Motor neuron (in vitro differentiated cells): ENCODE data around the gene MAD1L1. TPM values are rescaled to one million over a fixed set of nuclear protein-coding genes. Genes with fewer than 3 reads are reported as not detected.

ENCODE experiments used
- ATAC-seq, 8 experiments: fragments of 200-7000 bp; cut with Tn5 transposase; replicated peaks in 6 of 8; 2 replicates each; pipeline ENCODE4 v1.8.0; 2021; ENCODE audit warnings: mild to moderate bottlenecking in 8 of 8, moderate library complexity in 8 of 8
- H3K27ac ChIP-seq, 2 donors: fragments of 250-450 bp; sonication (Bioruptor Pico); 2 replicates each; pipeline ENCODE4 v1.9.0; 2021; ENCODE audit warnings: antibody characterized with exemption in 2 of 2, mild to moderate bottlenecking in 2 of 2, moderate library complexity in 1 of 2
- H3K4me1 ChIP-seq, 2 donors: fragments of 250-450 bp; sonication (Bioruptor Pico); replicated peaks in 1 of 2; 2 replicates each; pipeline ENCODE4 v1.6.1; 2021; ENCODE audit warnings: antibody characterized with exemption in 2 of 2, mild to moderate bottlenecking in 2 of 2, moderate library complexity in 1 of 2
- H3K4me3 ChIP-seq, 5 donors: fragments of 250-450 bp; sonication (Bioruptor Pico); 2 replicates each; pipeline ENCODE4 v1.9.0; 2021; ENCODE audit warnings: antibody characterized with exemption in 5 of 5, mild to moderate bottlenecking in 5 of 5, moderate library complexity in 4 of 5
- WGBS, 10 experiments: fragments of 450-650 bp; shearing (Covaris generic); methylation state at CpG; one replicate each; pipeline ENCODE4 v1.0.0; 2022; 5-methylcytosine and 5-hydroxymethylcytosine counted together
- in situ Hi-C, 9 experiments: fragments of 400-800 bp; cut with MboI; loops; one replicate each; pipeline ENCODE4 v1.15.0; 2021; ENCODE audit warnings: low sequenced_read_pairs in 9 of 9, low pct_unique_long_range_greater_than_20kb in 2 of 9; ENCODE audit not compliant: unreplicated experiment in 9 of 9
- total RNA-seq, 8 experiments: library from RNA; unstranded; fragments of 300-600 nt; gene quantifications; 2 replicates each; pipeline versions ENCODE4 v1.2.3 to v1.2.4, GENCODE V29; 2022

MAD1L1 gene
- total RNA-seq, 8 experiments from 2014 or later, result 24.0 to 68.8 (median 32.4) TPM

DNA sequence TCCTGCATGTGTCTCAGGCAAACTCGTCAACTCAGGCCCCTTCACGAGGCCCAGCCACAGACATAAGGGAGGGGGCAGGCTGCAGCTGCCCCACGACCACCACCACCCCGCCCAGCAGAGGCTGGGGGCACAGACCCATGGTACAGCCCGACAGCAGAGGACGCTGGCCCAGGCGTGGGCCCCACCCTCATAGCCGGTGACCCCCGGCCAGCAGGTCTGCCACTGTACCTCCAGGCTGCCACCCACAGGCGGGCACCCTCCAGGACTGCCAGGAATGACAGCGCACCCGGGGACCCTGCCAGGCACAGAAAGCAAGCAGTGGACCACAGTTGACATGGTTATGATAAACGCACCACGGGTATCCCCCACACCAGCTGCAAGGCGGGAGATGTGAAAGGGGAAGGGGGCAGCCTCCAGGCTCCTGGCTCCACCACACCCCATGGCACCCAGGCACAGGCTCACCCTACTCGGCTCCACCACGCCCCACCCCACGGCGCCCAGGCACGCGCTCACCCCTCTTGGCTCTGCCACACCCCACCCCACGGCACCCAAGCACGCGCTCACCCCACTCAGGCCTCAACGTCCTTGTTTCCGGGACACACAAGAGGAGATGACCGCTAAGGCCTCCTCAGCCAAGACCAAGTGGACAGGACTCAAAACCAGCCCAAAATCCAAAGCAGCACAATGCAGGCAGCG, 135.9 kb downstream of the MAD1L1 start:
- H3K27ac ChIP-seq, result no peak overlapping the region
- in situ Hi-C loops, result no loop called here
- H3K4me3 ChIP-seq, result no peak overlapping the region
- no peak for ATAC-seq
- 81 to 100% (median 83%) methylated on average over 1 to 3 of the region's 28 CpGs; no CpG with 5 or more reads in 7 of the 10 experiments for WGBS, 10 experiments
- H3K4me1 ChIP-seq, result peaks cover 40 to 49% of the 10 kb centered on the region in 2 donors

DNA sequence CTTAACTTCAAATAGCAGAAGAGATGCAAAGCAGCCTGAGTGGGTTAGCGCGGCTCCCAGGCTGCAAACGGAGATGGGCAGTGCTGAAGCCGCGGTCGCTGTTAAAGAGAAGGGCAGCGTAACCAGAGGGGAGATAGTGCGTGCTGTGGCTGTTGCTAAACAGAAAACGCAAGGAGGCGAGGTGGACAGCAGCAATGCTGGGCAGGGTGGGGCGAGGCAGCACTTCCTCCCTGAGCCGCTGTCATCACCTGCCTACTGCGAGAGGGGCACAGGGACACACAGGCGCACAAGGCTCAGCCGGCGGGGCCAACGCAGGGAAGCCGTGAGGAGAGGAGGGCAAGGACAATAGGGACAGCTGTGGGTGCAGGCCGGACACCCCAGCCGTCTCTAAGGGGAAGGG, 137.3 kb downstream of the MAD1L1 start:
- in situ Hi-C loops, result no loop called here
- Histone ChIP-seq H3K27ac (no peak overlapping the region), H3K4me1 (peaks cover 34 to 44% of the 10 kb centered on the region in 2 donors), H3K4me3 (no peak overlapping the region)
- 87 to 100% (median 93%) methylated on average over 1 to 10 of the region's 20 CpGs; no CpG with 5 or more reads in 6 of the 10 experiments for WGBS, 10 experiments
- peak in 5 of 8 experiments; percentile 18 to 57 (median 38) for ATAC-seq

DNA sequence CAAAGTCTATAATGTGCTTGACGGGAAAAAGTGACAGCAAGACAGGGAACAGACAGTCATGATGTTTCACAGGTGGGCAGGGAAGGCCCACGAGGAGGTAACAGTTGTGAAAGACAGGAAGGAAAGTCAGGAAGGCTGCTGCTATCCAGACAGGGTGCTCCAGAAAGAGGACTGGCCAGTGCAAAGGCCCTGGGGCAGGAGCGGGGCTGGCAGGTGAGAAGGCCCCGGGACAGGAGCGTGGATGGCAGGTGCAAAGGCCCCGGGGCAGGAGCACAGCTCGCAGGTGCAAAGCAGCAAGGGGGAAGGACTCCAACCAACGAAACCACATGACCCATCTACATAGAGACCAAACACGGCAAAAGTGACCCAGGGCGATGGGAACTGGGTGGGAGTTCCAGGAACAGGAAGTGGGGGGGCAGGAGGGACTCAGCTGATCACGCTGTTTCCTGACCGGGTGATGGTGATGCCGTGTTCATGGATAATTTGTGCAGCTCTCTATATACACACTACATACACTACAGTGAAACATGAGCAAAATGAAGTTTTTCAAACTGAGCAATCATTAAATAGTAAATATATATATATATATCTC, 138.2 kb downstream of the MAD1L1 start:
- no peak for ATAC-seq
- H3K27ac ChIP-seq, result no peak overlapping the region
- in situ Hi-C loops, result no loop called here
- WGBS, 10 experiments, result 83 to 100% (median 93%) methylated on average over 3 to 8 of the region's 13 CpGs; no CpG with 5 or more reads in 4 of the 10 experiments
- no peak overlapping the region for H3K4me3 ChIP-seq
- H3K4me1 ChIP-seq, result peaks cover 25 to 35% of the 10 kb centered on the region in 2 donors

DNA sequence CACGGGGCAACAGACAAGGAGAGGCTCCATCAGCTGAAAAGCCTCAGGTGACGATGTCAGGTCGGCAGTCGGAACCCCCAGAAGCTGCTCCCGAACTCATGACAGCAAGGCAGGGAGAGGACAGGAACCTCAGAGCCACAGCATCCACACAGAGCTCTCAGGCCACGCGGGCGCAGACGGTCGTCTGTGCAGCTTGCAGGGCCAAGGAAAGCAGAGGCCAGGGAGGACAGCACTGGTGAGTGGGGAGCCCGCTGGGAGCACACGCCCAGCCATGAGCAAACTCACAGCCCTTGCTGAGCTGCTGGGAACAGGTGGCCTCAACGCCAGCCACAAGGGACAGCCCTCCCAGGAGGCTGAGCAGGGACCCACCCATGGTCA, 138.9 kb downstream of the MAD1L1 start:
- Histone ChIP-seq H3K4me3 (no peak overlapping the region), H3K27ac (no peak overlapping the region), H3K4me1 (peaks cover 18 to 28% of the 10 kb centered on the region in 2 donors)
- ATAC-seq, result no peak
- in situ Hi-C loops, result no loop called here
- WGBS, 10 experiments, result 93 to 100% methylated on average over 1 to 2 of the region's 13 CpGs; no CpG with 5 or more reads in 8 of the 10 experiments

DNA sequence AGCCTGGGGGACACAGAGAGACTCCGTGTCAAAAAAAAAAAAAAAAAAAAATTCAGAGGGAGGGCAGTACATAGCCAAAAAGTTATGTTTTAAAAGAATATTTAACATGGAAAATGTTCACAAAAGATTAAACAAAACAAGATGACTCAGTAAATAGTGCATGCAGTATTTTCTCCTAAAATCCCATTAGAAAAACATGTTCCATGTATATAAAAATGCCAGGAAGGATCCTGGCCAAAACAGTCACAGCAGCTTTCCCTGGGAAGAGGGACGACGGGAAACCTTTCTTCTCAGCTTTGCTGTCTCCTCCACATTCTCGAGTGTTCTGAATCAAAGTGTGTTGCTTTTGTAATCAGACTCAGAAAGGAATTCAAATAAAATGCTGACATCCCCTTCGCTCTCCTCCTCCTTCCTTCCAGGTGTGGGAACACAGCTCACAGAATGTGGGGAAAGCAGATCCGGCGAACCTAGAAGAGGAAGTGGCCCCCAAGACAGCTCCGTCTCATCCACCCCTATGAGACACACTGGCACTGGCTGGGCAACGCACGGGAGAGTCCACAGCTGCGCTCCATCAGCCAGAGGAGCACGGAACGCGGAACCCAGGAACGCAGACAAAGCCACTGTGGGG, 139.4 kb downstream of the MAD1L1 start:
- in situ Hi-C loops, result no loop called here
- no peak for ATAC-seq
- Histone ChIP-seq H3K27ac (no peak overlapping the region), H3K4me1 (peaks cover 13 to 23% of the 10 kb centered on the region in 2 donors), H3K4me3 (no peak overlapping the region)
- WGBS, 10 experiments, result 35 to 100% (median 86%) methylated on average over 3 to 8 of the region's 15 CpGs

DNA sequence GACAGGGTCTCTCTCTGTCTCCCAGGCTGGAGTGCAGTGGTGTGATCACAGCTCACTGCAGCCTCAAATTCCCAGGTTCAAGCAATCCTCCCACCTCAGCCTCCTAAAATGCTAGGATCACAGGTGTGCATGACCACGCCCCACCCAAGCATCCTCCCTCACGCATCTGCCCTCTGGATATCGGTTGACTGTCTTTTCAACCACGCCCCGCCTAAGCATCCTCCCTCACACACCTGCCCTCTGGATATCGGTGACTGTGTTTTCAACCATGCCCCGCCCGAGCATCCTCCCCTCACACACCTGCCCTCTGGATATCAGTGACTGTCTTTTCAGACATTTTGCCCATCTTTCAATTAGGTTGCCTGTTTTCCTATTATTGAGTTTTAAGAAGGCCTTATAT, 140.5 kb downstream of the MAD1L1 start:
- Histone ChIP-seq H3K4me1 (peaks cover 11 to 13% of the 10 kb centered on the region in 2 donors), H3K4me3 (no peak overlapping the region), H3K27ac (no peak overlapping the region)
- in situ Hi-C loops, result no loop called here
- 60 to 100% (median 98%) methylated on average over 1 to 4 of the region's 8 CpGs; no CpG with 5 or more reads in 4 of the 10 experiments for WGBS, 10 experiments
- no peak for ATAC-seq

DNA sequence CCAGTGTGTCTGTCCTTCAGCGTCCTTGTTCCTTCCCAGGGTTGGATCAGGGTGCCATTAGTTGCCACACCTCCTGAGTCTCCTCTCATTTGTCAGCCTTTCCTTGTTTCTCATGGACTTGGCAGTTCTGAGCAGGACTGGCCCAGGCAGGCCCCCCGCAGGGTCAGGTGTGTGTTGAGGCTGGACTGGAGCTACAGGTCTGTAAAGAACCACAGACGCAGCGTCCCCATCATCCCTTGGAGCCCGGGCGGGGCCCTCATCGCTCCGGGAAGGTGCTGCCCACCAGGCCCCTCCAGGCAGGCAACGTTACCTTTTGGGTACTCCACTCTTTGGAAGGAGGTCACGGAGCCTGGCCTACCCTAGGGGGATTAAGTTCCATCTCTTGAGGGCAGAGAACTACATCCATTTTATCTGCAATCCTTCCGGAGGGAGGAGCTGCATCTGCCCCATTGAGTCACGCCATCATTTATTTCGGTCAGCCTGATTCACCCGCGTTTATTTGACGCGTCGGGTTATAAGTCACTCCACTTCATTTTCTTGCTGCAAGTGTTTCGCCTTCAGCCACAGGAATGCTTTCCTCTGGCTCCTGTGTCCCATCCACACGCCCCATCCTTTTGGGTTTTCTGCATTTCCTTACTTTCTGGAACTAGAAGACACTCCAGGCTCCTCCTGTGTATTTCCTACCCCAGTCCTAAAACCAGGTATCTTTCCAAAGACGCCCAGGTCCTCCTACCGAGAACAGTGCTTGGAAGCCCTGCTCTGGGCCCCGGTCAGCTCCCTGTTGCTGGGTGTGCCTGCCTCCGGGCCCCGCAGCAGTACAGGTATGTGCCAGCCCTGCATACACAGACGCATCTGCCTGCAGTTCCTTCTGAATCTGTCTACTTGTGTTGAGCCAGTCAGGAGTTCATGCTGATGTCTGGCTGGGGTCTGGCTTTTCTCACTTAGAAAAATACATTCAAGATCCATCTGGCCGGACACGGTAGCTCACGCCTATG, 141.9 kb downstream of the MAD1L1 start:
- in situ Hi-C loops, result no loop called here
- Histone ChIP-seq H3K27ac (no peak overlapping the region), H3K4me3 (no peak overlapping the region), H3K4me1 (peaks cover 8% of the 10 kb centered on the region in 2 donors)
- WGBS, 10 experiments, result 91 to 100% (median 96%) methylated on average over 2 to 17 of the region's 29 CpGs
- ATAC-seq, result no peak

GRCh38 chr7:2088801-2089200, 143.9 kb downstream of the MAD1L1 start:
- no peak for ATAC-seq
- 80 to 95% (median 89%) methylated on average over 2 to 11 of the region's 15 CpGs; no CpG with 5 or more reads in 6 of the 10 experiments for WGBS, 10 experiments
- in situ Hi-C loops, result no loop called here

DNA sequence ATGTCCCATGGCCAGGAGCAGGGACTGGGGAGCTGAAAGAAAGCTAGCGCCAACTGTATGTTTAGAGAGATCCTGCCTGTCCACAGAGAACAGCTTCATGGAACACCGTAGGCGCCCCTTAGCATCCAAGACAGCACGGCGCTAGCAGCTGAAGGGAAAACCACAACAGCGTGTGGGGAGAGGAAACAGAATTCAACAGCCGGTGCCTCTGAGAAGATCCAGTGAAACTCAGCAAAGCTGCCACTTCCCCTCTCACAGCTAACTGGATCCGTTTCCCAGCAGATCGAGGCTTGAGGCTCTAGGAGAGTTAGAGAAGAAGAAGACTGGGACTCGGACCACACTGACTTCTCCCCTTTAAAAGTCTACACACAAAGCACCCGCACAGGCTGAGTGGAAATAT, 145.0 kb downstream of the MAD1L1 start:
- in situ Hi-C loops, result no loop called here
- H3K27ac ChIP-seq, result no peak overlapping the region
- 87 to 100% (median 94%) methylated on average over 1 to 7 of the region's 11 CpGs; no CpG with 5 or more reads in 6 of the 10 experiments for WGBS, 10 experiments

More at GRCh38 chr7:2088801-2089200, 143.9 kb downstream of the MAD1L1 start:
- Histone ChIP-seq H3K27ac (no peak overlapping the region), H3K4me3 (no peak overlapping the region), H3K4me1 (no peaks in the 10 kb centered on the region)

GRCh38 chr7:2086229-2086628, 146.5 kb downstream of the MAD1L1 start:
- ATAC-seq, result peak in 1 of 8 experiments; percentile 15
- in situ Hi-C loops, result no loop called here
- WGBS, 10 experiments, result 72 to 100% (median 87%) methylated on average over 1 to 8 of the region's 13 CpGs; no CpG with 5 or more reads in 5 of the 10 experiments
- no peak overlapping the region for H3K4me3 ChIP-seq
- peaks cover 15 to 18% of the 10 kb centered on the region in 2 donors for H3K4me1 ChIP-seq
- no peak overlapping the region for H3K27ac ChIP-seq

More for the DNA sequence above, 145.0 kb downstream of the MAD1L1 start:
- Histone ChIP-seq H3K4me1 (peaks cover 2 to 7% of the 10 kb centered on the region in 2 donors), H3K4me3 (no peak overlapping the region)
- ATAC-seq, result peak in 1 of 8 experiments; percentile 22

- Histone ChIP-seq H3K4me3 (no peak overlapping the region), H3K27ac (no peak overlapping the region), H3K4me1 (peaks cover 15 to 18% of the 10 kb centered on the region in 2 donors)
- 80 to 100% (median 96%) methylated on average over 1 to 9 of the region's 16 CpGs; no CpG with 5 or more reads in 5 of the 10 experiments for WGBS, 10 experiments
- ATAC-seq, result no peak
- in situ Hi-C loops, result no loop called here
Measured at GRCh38 chr7:2085804-2086203, 146.9 kb downstream of the MAD1L1 start.

DNA sequence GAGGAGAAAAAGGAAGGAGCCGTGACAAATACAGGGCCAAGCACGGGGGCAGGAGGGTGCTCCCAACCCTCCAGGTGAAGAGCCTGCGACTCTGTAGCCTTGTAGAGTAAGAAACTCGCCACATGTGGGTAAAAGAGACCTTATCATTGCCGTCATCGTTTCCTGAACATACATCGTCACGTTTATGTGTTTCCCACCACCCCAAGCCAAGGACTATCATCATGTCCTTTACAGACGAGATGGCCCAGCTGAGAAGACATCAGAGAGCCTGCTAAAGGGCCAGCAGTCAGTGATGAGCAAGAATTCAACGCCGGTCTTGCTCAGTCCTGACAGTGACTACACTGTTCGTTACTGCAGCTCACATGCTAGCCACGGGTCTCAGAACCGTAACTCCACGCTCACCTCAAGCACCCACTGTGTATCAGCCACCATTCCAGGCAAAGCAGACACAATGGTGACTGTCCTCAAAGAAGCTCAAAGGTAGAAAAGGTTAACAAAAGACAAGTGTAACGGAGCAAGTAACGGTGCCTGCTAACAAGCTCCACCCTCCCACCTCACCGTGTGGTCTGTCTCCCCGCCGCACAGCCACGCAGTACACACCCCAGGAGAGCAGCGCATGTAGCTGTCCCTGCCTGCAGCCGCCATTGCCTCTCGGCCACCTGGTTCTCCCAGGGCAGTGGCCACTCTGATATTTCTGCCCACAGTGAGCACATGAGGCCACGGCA, 147.8 kb downstream of the MAD1L1 start:
- no peak overlapping the region for H3K4me3 ChIP-seq
- no peak for ATAC-seq
- H3K4me1 ChIP-seq, result peaks cover 18 to 26% of the 10 kb centered on the region in 2 donors
- 85 to 96% (median 91%) methylated on average over 3 to 10 of the region's 25 CpGs; no CpG with 5 or more reads in 1 of the 10 experiments for WGBS, 10 experiments
- no peak overlapping the region for H3K27ac ChIP-seq
- in situ Hi-C loops, result no loop called here
